ENCODE results near the gene HACE1.

The HACE1 gene

GRCh38 chr6:104683809-104684208, 175.9 kb downstream of the HACE1 start:
- no peak for DNase-seq

- no peak for DNase-seq
These were observed 176.7 kb downstream of the HACE1 start for GRCh38 chr6:104682722-104683643.

GRCh38 chr6:104680539-104680938, 179.2 kb downstream of the HACE1 start:
- DNase-seq = no peak

GRCh38 chr6:104679971-104680370, 179.7 kb downstream of the HACE1 start:
- DNase-seq = no peak

Data from KG1 (cell line).